D721Med (cell line): ENCODE measurements around the gene PHF3.
"Not testable (repeated sequence)": the region's sequence is repeated elsewhere in the genome, so short reads cannot be mapped to it uniquely, and the experiment has no call there.

Experiments used
- DNase-seq: peaks from one replicate; pipeline ENCODE4 v3.0.0; 2011; ENCODE audit warnings: low spot score; ENCODE audit not compliant: insufficient read length
- FAIRE-seq: peaks from 2 replicates; lab custom pipeline; 2011; peaks lifted over from hg19 to GRCh38; lab: Jason Lieb, UNC
- CTCF ChIP-seq: IDR thresholded peaks from 2 replicates; pipeline ENCODE4 v1.5.1; 2012; ENCODE audit warnings: mild to moderate bottlenecking, control low read depth; ENCODE audit not compliant: insufficient read depth; ENCODE audit errors: missing control alignments

Gene PHF3

GRCh38 chr6:63730311-63730710, 94.7 kb downstream of the PHF3 start:
- DNase-seq (no peak), FAIRE-seq (no peak)
- no peak for TF ChIP-seq CTCF

- no peak for TF ChIP-seq CTCF
- FAIRE-seq (no peak), DNase-seq (no peak)
These were observed 96.3 kb downstream of the PHF3 start for GRCh38 chr6:63731930-63732329.

- DNase-seq (no peak), FAIRE-seq (no peak)
- no peak for TF ChIP-seq CTCF
These were observed 96.7 kb downstream of the PHF3 start for GRCh38 chr6:63732336-63732735.

- DNase-seq (no peak), FAIRE-seq (no peak)
- TF ChIP-seq CTCF, result no peak
These were observed 99.3 kb downstream of the PHF3 start for GRCh38 chr6:63734923-63735322.

GRCh38 chr6:63738190-63738589, 102.6 kb downstream of the PHF3 start:
- DNase-seq, FAIRE-seq: not testable (repeated sequence)

- DNase-seq, result no peak
- TF ChIP-seq CTCF, result no peak
- no peak for FAIRE-seq
These were observed 103.6 kb downstream of the PHF3 start for GRCh38 chr6:63739094-63739687.

GRCh38 chr6:63740709-63741108, 105.1 kb downstream of the PHF3 start:
- DNase-seq, result no peak
- TF ChIP-seq CTCF, result no peak
- FAIRE-seq, result no peak

GRCh38 chr6:63742060-63742459, 106.5 kb downstream of the PHF3 start:
- DNase-seq, result no peak
- no peak for TF ChIP-seq CTCF
- FAIRE-seq, result no peak
